ENCODE results near the gene NPM1.
"Not testable (repeated sequence)": the region's sequence is repeated elsewhere in the genome, so short reads cannot be mapped to it uniquely, and the experiment has no call there.

NPM1 gene, protein sequence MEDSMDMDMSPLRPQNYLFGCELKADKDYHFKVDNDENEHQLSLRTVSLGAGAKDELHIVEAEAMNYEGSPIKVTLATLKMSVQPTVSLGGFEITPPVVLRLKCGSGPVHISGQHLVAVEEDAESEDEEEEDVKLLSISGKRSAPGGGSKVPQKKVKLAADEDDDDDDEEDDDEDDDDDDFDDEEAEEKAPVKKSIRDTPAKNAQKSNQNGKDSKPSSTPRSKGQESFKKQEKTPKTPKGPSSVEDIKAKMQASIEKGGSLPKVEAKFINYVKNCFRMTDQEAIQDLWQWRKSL

DNA sequence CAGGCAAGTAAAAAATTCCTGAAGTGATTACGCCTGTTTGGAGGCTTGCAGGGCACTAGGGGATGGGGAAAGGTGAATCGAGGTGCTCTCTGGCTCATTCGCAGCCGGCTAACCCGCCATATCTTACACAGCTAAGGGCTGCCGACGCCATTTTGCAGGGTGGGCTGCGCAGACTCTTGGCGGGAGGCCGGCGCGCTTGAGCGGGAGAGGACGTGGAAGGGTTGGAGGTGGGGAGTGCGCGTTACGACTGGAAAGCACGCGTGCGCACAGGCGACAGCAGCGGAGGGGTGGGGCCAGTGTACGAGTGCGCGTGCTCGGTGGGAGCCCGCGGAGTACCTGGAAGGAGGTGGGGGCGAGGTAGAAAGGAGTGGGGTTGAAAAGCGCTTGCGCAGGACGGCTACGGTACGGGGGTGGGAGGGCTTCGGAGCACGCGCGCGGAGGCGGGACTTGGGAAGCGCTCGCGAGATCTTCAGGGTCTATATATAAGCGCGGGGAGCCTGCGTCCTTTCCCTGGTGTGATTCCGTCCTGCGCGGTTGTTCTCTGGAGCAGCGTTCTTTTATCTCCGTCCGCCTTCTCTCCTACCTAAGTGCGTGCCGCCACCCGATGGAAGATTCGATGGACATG lies at the start of gene NPM1:
TSS of gene NPM1 (plus strand) at position 505 of the 625 bp plus-strand sequence. CDS start at position 605, 100 bp downstream.
- DNase-seq: peak; percentile 99

DNA sequence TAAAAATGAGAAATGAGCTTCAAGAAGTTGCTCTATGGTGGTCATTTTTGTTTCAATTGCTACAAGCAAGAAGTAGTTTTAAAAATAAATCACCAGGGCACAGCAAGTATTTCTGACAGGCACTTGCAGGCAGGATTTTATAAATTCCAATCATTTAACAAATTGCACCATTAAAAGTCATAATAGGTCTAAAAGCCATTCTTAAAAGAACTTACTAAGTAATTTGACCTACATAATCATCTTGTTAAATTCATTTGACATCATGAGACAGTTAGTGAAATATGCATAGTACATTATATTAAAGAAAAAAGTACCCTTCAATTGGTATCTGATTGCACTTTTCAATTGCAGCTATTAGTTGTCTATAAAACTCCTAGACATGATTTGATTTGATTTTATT lies 47.6 kb upstream of the NPM1 start:
- no peak for DNase-seq

DNA sequence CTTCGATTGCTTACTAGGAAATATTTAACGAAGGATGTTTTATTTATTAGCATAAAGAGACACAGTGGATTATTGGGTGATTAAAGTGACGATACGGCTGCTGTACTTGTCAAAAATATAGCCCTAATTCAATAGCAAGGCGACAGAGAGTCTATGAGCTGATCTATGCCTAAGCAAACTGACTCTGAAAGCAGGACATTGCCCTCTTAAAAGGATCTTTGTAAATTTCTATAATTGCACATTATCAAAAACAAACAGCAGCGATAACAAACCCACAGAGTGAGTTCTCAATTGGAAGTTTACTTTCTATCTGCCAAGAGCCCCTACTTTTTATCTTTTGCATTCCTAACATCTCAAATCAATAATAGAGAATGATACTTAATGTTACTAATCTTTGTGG lies 47.2 kb upstream of the NPM1 start:
- DNase-seq: no peak

DNA sequence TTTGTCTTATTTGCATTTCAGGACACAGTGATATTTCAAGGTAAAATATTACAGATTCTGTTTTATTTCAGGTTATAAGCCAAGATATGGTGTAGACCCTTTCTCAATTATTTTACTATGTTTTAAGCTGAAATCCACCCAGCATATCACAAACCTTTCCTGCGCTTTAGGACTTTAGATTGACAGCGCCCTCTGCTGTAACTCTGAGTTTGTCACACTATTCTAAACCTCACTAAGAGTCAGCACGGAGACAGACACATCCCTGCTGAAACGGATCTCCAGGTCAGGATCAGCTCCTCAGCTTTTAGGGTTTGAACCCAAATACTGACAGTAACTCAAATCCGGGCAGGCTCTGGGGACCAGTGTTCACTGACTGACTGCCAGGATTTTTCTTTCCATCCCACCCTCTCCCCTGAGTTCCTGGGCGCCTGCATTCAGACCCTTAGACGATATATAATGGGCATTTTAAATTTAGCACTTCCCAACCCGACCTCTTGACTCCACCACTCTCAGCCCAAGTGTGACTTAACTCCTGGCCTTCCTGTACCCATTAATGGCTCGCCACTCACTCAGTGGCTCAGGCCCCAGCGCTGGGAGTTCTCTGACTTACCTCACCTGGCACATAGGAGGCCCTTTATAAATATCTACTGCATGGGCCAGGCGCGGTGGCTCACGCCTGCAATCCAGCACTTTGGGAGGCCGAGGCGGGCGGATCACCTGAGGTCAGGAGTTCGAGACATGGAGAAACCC lies 45.1 kb upstream of the NPM1 start:
- DNase-seq: peak; percentile 53

DNA sequence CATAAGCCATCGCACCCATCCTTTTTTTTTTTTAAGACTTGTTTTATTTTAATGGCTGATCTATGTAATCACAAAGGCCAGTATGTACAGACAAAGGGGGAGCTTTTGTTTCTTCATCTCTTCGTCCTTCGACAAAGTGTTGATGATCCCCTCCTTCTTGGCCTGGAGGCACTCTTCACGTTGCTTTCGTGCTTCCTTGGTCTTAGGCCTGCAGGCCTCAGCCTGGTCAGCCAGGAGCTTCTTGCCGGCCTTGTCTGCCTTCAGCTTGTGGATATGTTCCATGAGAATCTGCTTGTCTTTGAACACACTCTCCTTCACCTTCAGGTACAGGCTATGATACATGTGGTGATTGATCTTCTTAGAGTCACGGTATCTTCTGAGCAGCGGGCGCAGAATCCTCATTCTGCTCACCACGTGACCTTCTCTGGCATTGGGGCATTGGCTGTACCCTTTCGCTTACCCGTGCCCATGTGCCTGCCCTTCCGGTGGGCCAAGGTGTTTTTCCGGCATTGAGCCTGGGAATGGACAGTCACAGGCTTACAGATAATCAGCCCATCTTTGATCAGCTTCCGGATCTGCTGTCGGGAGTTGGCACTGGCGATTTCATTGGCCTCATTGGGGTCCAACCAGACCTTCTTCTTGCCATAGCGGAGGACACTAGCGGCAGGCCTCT lies 42.6 kb upstream of the NPM1 start:
- DNase-seq: no peak

DNA sequence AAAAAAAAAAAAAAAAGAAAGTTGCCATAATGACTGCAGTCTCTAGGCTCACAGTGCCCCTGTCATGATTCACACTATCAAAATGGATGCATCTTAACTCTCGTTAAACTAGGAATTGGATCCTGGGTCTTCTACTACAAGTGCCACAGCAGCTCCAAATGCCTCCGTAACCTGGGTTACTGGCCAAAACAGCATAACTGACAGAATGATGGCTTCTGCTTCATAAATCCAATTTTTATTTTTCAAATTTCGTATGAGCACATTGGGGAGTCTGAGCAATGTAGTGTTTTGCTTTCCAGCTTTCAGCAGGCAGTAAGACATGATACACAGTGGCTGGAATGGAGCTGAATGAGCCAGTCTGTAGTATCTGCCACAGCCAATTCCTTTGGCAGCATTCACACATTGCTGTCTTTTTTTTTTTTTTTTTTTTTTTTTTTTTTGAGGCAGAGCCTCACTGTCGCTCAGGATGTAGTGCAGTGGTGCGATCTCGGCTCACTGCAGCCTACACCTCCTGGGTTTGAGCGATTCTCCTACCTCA lies 36.0 kb upstream of the NPM1 start:
- no peak for DNase-seq

DNA sequence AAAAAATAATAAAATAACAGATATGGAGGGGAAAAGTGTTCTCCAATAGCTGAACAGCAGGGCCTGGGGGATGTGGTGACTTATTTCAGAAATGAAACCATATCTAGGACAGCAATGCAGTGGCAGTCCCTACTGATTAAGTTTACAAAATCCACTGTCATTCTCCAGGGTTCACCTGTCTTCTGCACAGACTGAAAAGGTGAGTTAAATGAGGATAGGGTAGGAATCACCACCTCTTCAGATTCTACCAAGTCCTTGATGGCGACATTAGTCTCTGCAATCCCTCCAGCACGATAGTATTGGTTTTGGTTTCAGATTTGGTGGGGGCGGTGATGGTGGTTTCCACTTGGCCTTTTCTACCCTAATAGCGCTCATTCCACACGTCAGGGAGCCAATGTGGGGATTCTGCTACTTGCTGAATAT lies 32.3 kb upstream of the NPM1 start:
- peak; percentile 58 for DNase-seq

DNA sequence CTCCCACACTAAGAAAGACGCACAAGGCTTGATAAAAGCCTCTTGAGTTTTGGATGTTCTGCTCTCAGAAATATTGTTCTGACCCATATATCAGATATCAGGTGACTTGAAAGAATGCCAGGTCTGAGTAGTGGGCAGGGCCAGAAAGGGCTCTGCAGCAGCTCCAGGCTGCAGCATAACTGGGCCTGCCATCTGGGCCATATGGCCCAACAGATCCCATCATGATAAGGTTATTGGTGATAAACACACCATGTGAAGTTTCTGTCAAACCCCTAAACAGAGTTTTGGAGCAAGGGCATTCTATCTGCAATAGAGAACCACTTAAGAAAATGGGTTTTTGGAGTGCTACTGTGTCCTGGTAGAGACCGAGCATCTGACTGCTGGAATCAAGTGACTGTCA lies 29.8 kb upstream of the NPM1 start:
- DNase-seq: no peak

DNA sequence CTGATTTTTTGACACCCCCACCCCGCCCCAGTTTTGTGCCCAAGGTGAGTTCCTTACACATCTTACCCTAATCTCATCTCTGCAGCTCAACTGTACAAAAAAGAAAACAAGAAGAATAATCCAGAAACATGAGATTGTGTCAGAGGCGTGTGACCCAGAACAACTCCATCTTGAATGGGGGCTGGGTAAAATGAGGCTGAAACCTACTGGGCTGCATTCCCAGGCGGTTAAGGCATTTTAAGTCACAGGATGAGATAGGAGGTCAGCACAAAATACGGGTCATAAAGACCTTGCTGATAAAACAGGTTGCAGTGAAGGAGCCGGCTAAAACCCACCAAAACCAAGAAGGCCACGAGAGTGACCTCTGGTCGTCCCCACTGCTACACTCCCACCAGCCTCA lies 26.5 kb upstream of the NPM1 start:
- not testable (repeated sequence) for DNase-seq

DNA sequence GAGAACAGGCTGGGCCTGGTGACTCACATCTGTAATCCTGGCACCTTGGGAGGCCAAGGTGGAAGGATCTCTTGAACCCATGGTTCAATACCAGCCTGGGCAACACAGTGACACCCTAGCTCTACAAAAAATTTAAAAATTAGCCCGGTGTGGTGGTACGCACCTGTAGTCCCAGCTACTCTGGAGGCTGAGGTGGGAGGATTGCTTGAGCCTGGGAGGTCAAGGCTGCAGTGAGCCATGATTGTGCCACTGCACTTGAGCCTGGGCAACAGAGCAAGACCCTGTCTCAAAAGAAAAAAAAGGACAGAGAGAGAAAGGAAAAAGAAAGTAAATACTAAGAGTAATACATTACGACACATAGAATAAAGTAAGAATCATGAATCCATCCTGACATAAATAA lies 24.4 kb upstream of the NPM1 start:
- not testable (repeated sequence) for DNase-seq

DNA sequence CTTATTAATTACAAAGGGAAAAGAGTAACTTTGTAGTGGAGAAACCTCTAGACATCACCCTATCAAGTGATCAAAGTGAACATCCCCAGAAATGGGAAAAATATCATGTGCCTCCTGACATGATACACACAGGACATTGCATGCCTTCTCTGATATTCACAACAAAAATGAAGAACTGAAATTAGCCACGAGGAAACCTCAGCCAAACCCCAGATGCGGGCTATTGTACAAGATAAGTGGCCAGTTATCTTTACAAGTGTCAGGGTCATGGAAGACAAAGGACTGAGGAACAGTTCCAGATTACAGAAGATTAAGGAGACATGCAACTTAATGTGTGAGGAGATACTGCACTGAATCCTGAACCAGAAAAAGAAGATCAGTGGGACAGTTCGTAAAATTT lies 23.8 kb upstream of the NPM1 start:
- DNase-seq: no peak

DNA sequence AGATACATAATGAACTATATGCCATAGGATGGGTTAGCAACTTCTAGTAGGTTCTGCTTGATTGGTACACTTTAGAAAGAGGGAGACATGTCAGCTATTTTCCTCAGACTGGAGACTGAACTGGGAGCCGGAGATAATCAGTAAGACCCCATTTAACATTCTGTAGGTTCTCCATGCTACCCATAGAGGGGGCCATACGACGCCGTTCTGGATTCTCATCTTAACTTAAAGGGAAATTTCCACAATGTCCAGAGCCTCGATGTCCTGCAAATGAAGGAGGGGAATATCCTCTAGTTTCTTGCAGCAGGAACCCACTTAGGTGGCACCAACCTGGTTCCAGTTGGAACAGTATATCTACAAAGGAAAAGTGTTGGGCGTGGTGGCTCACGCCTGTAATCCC lies 22.3 kb upstream of the NPM1 start:
- DNase-seq: no peak

DNA sequence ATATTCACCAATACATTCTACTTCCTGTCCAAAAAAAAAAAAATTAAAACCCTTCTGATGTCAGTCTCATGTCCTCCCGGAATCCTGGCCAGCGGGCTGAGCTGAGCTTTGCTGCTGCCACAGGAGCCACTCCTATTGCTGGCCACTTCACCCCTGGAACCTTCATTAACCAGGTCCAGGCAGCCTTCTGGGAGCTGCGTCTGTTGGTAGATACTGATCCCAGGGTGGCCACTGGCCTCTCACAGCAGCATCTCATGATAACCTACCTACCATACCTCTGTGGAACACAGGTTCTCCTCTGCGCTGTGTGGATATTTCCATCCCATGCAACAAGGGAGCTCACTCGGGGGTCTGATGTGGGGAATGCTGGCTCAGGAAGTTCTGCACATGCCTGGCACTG lies 21.0 kb upstream of the NPM1 start:
- DNase-seq: no peak

DNA sequence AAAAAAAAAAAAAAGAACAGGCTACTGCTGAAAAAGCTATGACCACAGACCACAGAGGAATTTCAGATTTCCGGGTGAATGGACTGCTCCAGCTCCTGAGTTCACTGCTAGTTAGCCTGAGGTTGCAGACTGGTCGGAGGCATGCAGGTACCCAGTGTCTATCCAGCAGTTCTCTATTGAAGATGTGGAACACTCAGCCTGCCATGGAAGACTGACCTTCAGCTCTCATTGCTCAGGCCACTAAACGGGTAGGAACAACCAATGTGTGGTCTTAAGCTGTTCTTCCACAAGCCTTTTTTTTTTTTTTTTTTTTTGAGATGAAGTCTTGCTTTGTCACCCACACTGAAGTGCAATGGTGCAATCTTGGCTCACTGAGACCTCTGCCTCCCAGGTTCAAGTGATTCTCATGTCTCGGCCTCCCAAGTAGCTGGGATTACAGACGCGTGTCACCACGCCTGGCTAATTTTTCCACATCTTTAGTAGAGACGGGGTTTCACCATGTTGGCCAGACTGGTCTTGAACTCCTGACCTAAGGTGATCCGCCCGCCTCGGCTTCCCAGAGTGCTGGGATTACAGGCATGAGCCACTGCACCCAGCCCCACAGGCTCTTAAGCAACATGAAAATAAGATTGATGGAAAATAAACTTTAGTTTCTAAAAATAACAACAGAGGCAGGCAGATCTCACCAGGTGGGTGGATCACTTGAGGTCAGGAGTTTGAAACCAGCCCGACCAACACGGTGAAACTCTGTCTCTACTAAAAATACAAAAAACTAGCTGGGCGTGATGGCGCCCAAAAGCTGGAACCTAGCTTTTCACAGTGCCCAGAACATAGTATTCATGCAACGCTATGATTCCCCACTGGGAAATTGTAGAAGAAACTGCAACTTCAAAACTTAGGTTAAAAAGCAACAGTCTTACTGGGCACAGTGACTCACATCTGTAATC lies 20.0 kb upstream of the NPM1 start:
- DNase-seq: no peak

DNA sequence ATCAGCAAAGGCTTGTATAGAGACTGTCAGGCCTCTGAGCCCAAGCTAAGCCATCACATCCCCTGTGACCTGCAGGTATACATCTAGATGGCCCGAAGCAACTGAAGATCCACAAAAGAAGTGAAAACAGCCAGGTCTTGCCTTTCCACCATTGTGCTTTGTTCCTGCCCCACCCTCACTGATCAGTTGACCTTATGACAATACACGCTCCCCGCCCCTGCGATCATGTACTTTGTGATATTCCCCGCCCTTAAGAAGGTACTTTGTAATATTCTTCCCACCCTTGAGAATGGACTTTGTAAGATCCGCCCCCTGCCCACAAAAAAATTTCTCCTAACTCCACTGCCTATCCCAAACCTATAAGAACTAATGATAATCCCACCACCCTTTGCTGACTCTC lies 18.6 kb upstream of the NPM1 start:
- no peak for DNase-seq

DNA sequence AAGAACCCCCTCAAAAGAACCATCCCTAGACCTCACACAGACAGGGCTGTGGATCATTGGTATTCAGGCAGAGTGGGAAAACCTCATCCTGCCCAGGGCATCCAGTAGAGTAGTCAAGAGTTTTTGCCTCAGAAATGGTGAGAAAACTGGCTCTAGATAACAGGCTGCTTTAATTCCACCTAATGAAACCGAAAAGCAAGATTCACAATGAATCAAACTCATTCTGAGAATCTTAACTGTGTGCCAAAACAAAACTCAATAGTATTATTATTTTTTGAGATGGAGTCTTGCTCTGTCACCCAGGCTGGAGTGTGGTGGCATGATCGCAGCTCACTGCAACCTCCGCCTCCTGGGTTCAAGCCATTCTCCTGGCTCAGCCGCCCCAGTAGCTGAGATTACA lies 17.8 kb upstream of the NPM1 start:
- no peak for DNase-seq

DNA sequence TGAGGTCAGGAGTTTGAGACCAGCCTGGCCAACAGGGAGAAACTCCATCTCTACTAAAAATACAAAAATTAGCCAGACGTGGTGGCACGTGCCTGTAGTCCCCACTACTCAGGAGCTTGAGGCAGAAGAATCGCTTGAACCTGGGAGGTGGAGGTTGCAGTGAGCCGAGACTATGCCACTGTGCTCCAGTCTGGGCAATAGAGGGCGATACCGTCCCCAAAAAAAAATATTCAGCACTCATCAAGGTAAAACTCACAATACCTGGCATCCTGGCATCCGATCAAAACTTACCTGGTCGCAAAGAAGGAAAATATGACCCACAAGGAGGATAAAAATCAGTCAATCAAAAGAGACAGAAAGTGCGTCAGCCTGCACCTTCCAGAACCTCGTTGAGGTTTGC lies 16.8 kb upstream of the NPM1 start:
- DNase-seq: not testable (repeated sequence)

DNA sequence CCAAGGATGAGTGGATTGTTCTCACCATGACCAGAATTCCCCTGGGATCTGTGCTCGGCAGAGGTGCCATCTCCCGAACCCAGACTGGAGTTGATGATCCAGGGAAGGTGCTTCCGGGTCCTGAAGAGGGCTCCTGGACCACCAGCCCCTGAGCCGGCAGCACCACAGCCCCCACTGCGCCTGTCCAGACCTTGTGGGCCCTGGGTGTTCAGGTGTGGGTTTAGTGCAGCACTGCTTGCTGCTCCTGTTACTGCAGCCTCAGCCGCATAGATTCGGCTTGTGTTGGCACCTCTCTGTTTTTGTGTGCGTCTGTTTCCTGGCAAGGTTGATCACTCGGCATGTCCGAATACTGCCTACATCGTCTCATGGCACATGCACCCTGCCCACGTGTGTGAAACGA lies 16.3 kb upstream of the NPM1 start:
- no peak for DNase-seq

DNA sequence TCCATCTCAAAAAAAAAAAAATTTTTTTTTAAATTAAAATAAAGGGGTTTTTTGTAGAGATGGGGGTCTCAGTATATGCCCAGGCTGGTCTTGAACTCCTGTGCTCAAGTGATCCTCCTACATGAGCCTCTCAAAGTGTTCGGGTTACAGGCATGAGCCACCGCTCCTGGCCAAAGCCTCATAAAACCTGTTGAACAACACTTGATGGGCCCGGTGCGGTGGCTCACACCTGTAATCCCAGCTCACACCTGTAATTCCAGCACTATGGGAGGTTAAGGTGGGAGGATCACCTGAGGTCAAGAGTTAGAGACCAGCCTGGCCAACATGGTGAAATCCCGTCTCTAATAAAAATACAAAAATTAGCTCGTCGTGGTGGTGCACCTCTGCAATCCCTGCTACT lies 7.7 kb upstream of the NPM1 start:
- DNase-seq: no peak

DNA sequence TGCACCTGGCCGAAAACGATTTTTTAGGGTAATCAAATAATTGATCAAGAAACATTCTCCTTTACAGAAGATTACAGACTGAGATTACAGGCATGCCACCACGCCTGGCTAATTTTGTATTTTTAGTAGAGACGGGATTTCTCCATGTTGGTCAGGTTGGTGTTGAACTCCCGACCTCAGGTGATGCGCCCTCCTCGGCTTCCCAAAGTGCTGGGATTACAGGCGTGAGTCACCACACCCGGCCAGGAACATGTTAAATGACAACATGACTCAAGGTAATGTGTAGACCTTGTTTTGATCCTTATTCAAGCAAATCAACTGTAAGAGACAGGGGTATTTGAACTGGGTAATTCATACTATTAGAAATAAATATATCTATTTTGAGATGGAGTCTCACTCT lies 3.2 kb upstream of the NPM1 start:
- not testable (repeated sequence) for DNase-seq

DNA sequence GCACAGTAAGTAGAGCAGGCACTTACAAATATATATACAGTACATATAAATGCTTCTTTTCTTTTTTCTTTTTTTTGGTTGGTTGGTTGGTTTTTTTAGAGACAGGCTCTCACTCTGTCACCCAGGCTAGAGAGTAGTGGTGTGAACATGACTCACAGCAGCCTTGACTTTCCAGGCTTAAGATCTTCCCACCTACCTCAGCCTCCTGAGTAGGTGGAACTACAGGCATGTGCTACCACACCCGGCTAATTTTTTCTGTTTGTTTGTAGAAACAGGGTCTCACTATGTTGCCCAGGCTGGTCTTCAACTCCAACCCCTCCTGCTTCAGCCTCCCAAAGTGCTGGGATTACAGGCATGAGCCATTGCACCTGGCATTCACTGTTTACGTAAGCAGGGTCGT lies 2.6 kb upstream of the NPM1 start:
- not testable (repeated sequence) for DNase-seq

All from activated CD4-positive, alpha-beta T cell treated with anti-CD3 and anti-CD28 coated beads, Interleukin-2, Interleukin-6, amounts not matched to agents 100 ng/mL and 50 ng/mL, durations not matched to agents 16 hours and 8 hours (primary cell).